ENCODE measurements around the gene ZNF256. TPM values are rescaled to one million over a fixed set of nuclear protein-coding genes. Genes with fewer than 3 reads are reported as not detected.
"Not testable (repeated sequence)": the region's sequence is repeated elsewhere in the genome, so short reads cannot be mapped to it uniquely, and the experiment has no call there.

Gene ZNF256
- total RNA-seq, 1 donor from 2014 or later = 14.5 TPM

GRCh38 chr19:57941593-57941992 lies 5.9 kb downstream of the ZNF256 start:
- peaks cover 68% of the 10 kb centered on the region for H3K9me3 Mint-ChIP-seq
- no peak for DNase-seq (ENCODE audit: low spot score in 2 of 2, unreplicated experiment in 2 of 2)
- peaks cover 83% of the 10 kb centered on the region for H3K36me3 Mint-ChIP-seq
- H3K27ac Mint-ChIP-seq = no peak overlapping the region
- no peaks in the 10 kb centered on the region for H3K27me3 Mint-ChIP-seq (ENCODE audit: low read depth)
- no peak overlapping the region for H3K4me3 Mint-ChIP-seq
- H3K4me1 Mint-ChIP-seq = peaks cover 7% of the 10 kb centered on the region
- TF ChIP-seq CTCF (IDR thresholded peaks at IDR 0.05; ENCODE audit: unreplicated experiment) = no peak

- no peak overlapping the region for H3K27ac Mint-ChIP-seq
- H3K4me1 Mint-ChIP-seq = peaks cover 10% of the 10 kb centered on the region
- H3K9me3 Mint-ChIP-seq = peaks cover 54% of the 10 kb centered on the region
- no peak for DNase-seq (ENCODE audit: low spot score in 2 of 2, unreplicated experiment in 2 of 2)
- peaks cover 75% of the 10 kb centered on the region for H3K36me3 Mint-ChIP-seq
- H3K27me3 Mint-ChIP-seq (ENCODE audit: low read depth) = no peaks in the 10 kb centered on the region
- peak overlapping the region; percentile 98 for H3K4me3 Mint-ChIP-seq
- TF ChIP-seq CTCF (IDR thresholded peaks at IDR 0.05; ENCODE audit: unreplicated experiment) = no peak
Measured at GRCh38 chr19:57935731-57936130, 11.8 kb downstream of the ZNF256 start.

- DNase-seq (ENCODE audit: low spot score in 2 of 2, unreplicated experiment in 2 of 2) = peak in 1 of 2 experiments; percentile 60
- peaks cover 10% of the 10 kb centered on the region for H3K4me1 Mint-ChIP-seq
- H3K9me3 Mint-ChIP-seq = peaks cover 60% of the 10 kb centered on the region
- H3K27me3 Mint-ChIP-seq (ENCODE audit: low read depth) = no peaks in the 10 kb centered on the region
- no peak for TF ChIP-seq CTCF (IDR thresholded peaks at IDR 0.05; ENCODE audit: unreplicated experiment)
- peak within 1 kb of the TSS; percentile 98 for H3K4me3 Mint-ChIP-seq
- peaks cover 78% of the 10 kb centered on the region for H3K36me3 Mint-ChIP-seq
- H3K27ac Mint-ChIP-seq = peak within 1 kb of the TSS; percentile 94
Measured at GRCh38 chr19:57934820-57935665, 12.5 kb downstream of the ZNF256 start, which contains the start of gene ZNF418. TSS of gene ZNF418 (minus strand) at chr19:57935402. CDS start at chr19:57933822, 1,580 bp downstream.

- TF ChIP-seq CTCF (IDR thresholded peaks at IDR 0.05; ENCODE audit: unreplicated experiment) = no peak
- no peak for DNase-seq (ENCODE audit: low spot score in 2 of 2, unreplicated experiment in 2 of 2)
- H3K27me3 Mint-ChIP-seq (ENCODE audit: low read depth) = no peaks in the 10 kb centered on the region
- peaks cover 90% of the 10 kb centered on the region for H3K36me3 Mint-ChIP-seq
- no peak overlapping the region for H3K4me3 Mint-ChIP-seq
- peaks cover 64% of the 10 kb centered on the region for H3K9me3 Mint-ChIP-seq
- no peaks in the 10 kb centered on the region for H3K4me1 Mint-ChIP-seq
- no peak overlapping the region for H3K27ac Mint-ChIP-seq
Measured at GRCh38 chr19:57927587-57927986, 19.9 kb downstream of the ZNF256 start.

- Mint-ChIP-seq H3K36me3 (peaks cover 38% of the 10 kb centered on the region), H3K4me1 (peaks cover 17% of the 10 kb centered on the region), H3K27ac (peak within 1 kb of the TSS; percentile 97), H3K4me3 (peak within 1 kb of the TSS; percentile 94)
- DNase-seq (ENCODE audit: low spot score in 2 of 2, unreplicated experiment in 2 of 2) = peak; percentile 59 to 76
- not testable (repeated sequence) for H3K27me3 Mint-ChIP-seq (ENCODE audit: low read depth); H3K9me3 Mint-ChIP-seq
Measured at GRCh38 chr19:57916168-57916995, 31.1 kb downstream of the ZNF256 start, which contains the start of gene ZNF417. TSS of gene ZNF417 (minus strand) at chr19:57916592. CDS start at chr19:57916411, 181 bp downstream.
